B cell (primary cell): Measurements from ENCODE around the gene FNDC11. TPM values are rescaled to one million over a fixed set of nuclear protein-coding genes. Genes with fewer than 3 reads are reported as not detected.

Source experiments
- ATAC-seq: fragments of 200-7000 bp; cut with Tn5 transposase; one replicate; pipeline ENCODE4 v1.10.0; 2021; ENCODE audit warnings: low read depth, mild to moderate bottlenecking, moderate number of reproducible peaks, moderate library complexity
- CTCF ChIA-PET: fragments of 350-600 bp; sonication (Branson Sonifier 250); formaldehyde crosslinking; loops from one replicate; lab custom pipeline; 2021; ENCODE audit warnings: antibody characterized with exemption, inconsistent platforms; lab: Charles Lee
- POLR2A ChIA-PET: fragments of 350-600 bp; sonication (Branson Sonifier 250); formaldehyde crosslinking; loops from one replicate; lab custom pipeline; 2021; ENCODE audit warnings: antibody characterized with exemption; lab: Charles Lee
- DNase-seq: peaks from one replicate; pipeline ENCODE4 v3.0.0; 2013
- H2AFZ ChIP-seq: 2 replicates; pipeline ENCODE4 v1.6.1; 2012; ENCODE audit warnings: mild to moderate bottlenecking, low read depth, low read length; ENCODE audit not compliant: insufficient read depth, poor library complexity, severe bottlenecking
- H3K27ac ChIP-seq, 2 donors: 1 replicate in 1 of 2; 2 replicates in 1 of 2; pipeline ENCODE4 v1.5.1; 2012 to 2013; ENCODE audit warnings: low read length in 2 of 2, mild to moderate bottlenecking in 2 of 2, moderate library complexity in 1 of 2
- H3K27me3 ChIP-seq, 4 experiments: fragments of 200-600 bp in 1 of 4; sonication (generic) in 1 of 4; replicated peaks in 1 of 4; 1 replicate in 2 of 4; 2 replicates in 2 of 4; pipeline versions ENCODE4 v1.6.1 to v1.7.0; 2013 to 2016; ENCODE audit warnings: low read length in 3 of 4, mild to moderate bottlenecking in 2 of 4, mixed read lengths in 1 of 4, moderate library complexity in 1 of 4; ENCODE audit not compliant: insufficient read depth in 4 of 4, control insufficient read depth in 3 of 4; ENCODE audit errors: control extremely low read depth in 1 of 4
- H3K36me3 ChIP-seq, 2 experiments: replicated peaks in 1 of 2; 1 replicate in 1 of 2; 2 replicates in 1 of 2; pipeline versions ENCODE4 v1.6.1 to v1.7.1; 2013; ENCODE audit warnings: low read length in 1 of 2; ENCODE audit not compliant: insufficient read depth in 2 of 2, control insufficient read depth in 1 of 2; ENCODE audit errors: control extremely low read depth in 1 of 2, extremely low read depth in 1 of 2
- H3K4me1 ChIP-seq, 2 donors: fragments of 200-600 bp in 1 of 2; sonication (generic) in 1 of 2; 1 replicate in 1 of 2; 2 replicates in 1 of 2; pipeline versions ENCODE4 v1.5.1 to v1.6.1; 2013 to 2017; ENCODE audit warnings: low read length in 2 of 2; ENCODE audit not compliant: control insufficient read depth in 2 of 2, insufficient read depth in 2 of 2
- H3K4me2 ChIP-seq: replicated peaks from 2 replicates; pipeline ENCODE3; 2012; ENCODE audit warnings: mild to moderate bottlenecking, low read depth, low read length; ENCODE audit not compliant: poor library complexity, severe bottlenecking
- H3K4me3 ChIP-seq, 5 experiments: fragments of 200-600 bp in 1 of 5; sonication (generic) in 1 of 5; 1 replicate in 3 of 5; 2 replicates in 2 of 5; pipeline versions ENCODE4 v1.5.1 to v1.7.0; 2011 to 2016; ENCODE audit warnings: low read length in 4 of 5, mild to moderate bottlenecking in 4 of 5, low read depth in 2 of 5, control low read depth in 1 of 5, moderate library complexity in 1 of 5; ENCODE audit not compliant: insufficient read depth in 1 of 5; ENCODE audit errors: control extremely low read depth in 1 of 5, extremely low read depth in 1 of 5
- H3K79me2 ChIP-seq: fragments of 200-600 bp; sonication (generic); one replicate; pipeline ENCODE4 v1.6.0; 2016; ENCODE audit warnings: low read length; ENCODE audit not compliant: control insufficient read depth, insufficient read depth
- H3K9ac ChIP-seq: fragments of 200-600 bp; sonication (generic); 2 replicates; pipeline ENCODE4 v1.6.1; 2017; ENCODE audit warnings: mild to moderate bottlenecking, low read length, moderate library complexity
- H3K9me3 ChIP-seq, 3 donors: one replicate each; pipeline versions ENCODE4 v1.6.1 to v1.7.1; 2013; ENCODE audit warnings: low read length in 2 of 3; ENCODE audit not compliant: control insufficient read depth in 2 of 3, insufficient read depth in 1 of 3; ENCODE audit errors: control extremely low read depth in 1 of 3
- H4K20me1 ChIP-seq: 2 replicates; pipeline ENCODE4 v1.6.0; 2012; ENCODE audit warnings: mild to moderate bottlenecking, low read length; ENCODE audit not compliant: insufficient read depth, control insufficient read depth, poor library complexity, severe bottlenecking
- H3K27ac Mint-ChIP-seq: one replicate; pipeline ENCODE4 v1.8.0; 2021; ENCODE audit warnings: mixed read lengths
- H3K27me3 Mint-ChIP-seq: one replicate; pipeline ENCODE4 v1.8.0; 2021; ENCODE audit warnings: mixed read lengths
- H3K4me1 Mint-ChIP-seq: one replicate; pipeline ENCODE4 v1.8.0; 2021; ENCODE audit warnings: mixed read lengths
- H3K4me3 Mint-ChIP-seq: one replicate; pipeline ENCODE4 v1.8.0; 2021; ENCODE audit warnings: mixed read lengths
- H3K9me3 Mint-ChIP-seq: one replicate; pipeline ENCODE4 v1.8.0; 2022; ENCODE audit warnings: mixed read lengths; ENCODE audit not compliant: insufficient read depth
- CTCF ChIP-seq: fragments of 200-600 bp; IDR thresholded peaks from one replicate; pipeline ENCODE4 v1.8.0; 2022; ENCODE audit warnings: antibody characterized with exemption, mild to moderate bottlenecking
- EZH2 ChIP-seq: IDR thresholded peaks from 2 replicates; pipeline ENCODE4 v1.6.1; 2012; ENCODE audit warnings: borderline replicate concordance, low read depth, mild to moderate bottlenecking, moderate library complexity, low read length; ENCODE audit not compliant: insufficient read depth, poor library complexity, severe bottlenecking
- WGBS: methylation state at CpG from one replicate; pipeline ENCODE4 v1.1.5; 2013; ENCODE audit warnings: missing lambda C conversion rate; ENCODE audit not compliant: insufficient coverage; 5-methylcytosine and 5-hydroxymethylcytosine counted together
- intact Hi-C: fragments of 100-400 bp; cut with micrococcal nuclease; formaldehyde crosslinking; loops from one replicate; pipeline ENCODE4 v1.10.0; 2022
- polyA plus RNA-seq: library from polyadenylated mRNA; depleted of rRNA; stranded (reverse); fragments of >200 nt; gene quantifications from 2 replicates; pipeline ENCODE4 v1.2.3, GENCODE V29; 2012
- total RNA-seq, 2 donors: library from RNA; stranded (reverse); fragments of 120-200 nt in 1 of 2; gene quantifications; 1 replicate in 1 of 2; 2 replicates in 1 of 2; pipeline versions ENCODE4 v1.2.3 to v1.2.4, GENCODE V29; 2013 to 2022

FNDC11 gene
- total and polyA plus RNA-seq, 2 donors (not counting 1 experiment from before 2014, with no cell fraction given): 3.8 to 34.2 TPM

DNA sequence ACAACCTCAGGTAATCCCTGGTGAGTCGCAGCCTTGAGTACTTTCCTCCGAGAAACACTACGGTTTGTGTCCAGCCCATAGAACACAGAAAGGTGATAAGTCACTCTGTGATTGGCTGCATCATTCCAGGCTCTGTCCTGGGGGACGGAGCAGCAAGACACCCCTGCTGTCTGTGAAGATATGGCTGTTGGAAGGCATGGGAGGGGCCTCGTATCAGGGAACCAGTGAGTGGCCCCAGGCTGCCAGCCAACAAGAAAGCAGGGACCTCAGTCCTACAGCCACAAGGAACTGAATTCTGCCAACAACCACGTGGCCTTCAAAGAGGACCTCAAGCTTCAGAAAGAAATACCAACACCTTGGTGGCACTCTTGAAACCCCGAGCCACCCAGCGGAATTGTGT lies 48.7 kb upstream of the FNDC11 start:
- CTCF ChIA-PET: interaction anchor here (1.0 to 1.5 kb wide), 3 partner anchors 8 to 16 kb away, joined by 3 to 7 read pairs (median 3); partner anchors contain the start of gene PPDPF
- H2AFZ ChIP-seq: no peak overlapping the region
- 86% methylated on average over 7 of the region's 8 CpGs for WGBS
- H3K9me3 Mint-ChIP-seq: peaks cover 2% of the 10 kb centered on the region
- no peaks in the 10 kb centered on the region for H3K4me1 ChIP-seq
- H3K4me1 Mint-ChIP-seq: no peaks in the 10 kb centered on the region
- no peak overlapping the region for H3K9ac ChIP-seq
- intact Hi-C loops: no loop called here
- H3K4me2 ChIP-seq: no peak overlapping the region
- H3K4me3 ChIP-seq: no peak overlapping the region
- no peak for TF ChIP-seq CTCF
- no peak for TF ChIP-seq EZH2
- no peak for DNase-seq
- peaks cover 0 to 24% (median 0%) of the 10 kb centered on the region in 4 experiments for H3K27me3 ChIP-seq
- H3K79me2 ChIP-seq: no peaks in the 10 kb centered on the region
- no peaks in the 10 kb centered on the region for H3K36me3 ChIP-seq
- no peak overlapping the region for H3K4me3 Mint-ChIP-seq
- POLR2A ChIA-PET: no interaction called here
- H4K20me1 ChIP-seq: no peaks in the 10 kb centered on the region
- H3K27me3 Mint-ChIP-seq: peaks cover 35% of the 10 kb centered on the region
- H3K27ac Mint-ChIP-seq: no peak overlapping the region
- peaks cover 0 to 29% (median 0%) of the 10 kb centered on the region in 3 donors for H3K9me3 ChIP-seq
- no peak overlapping the region for H3K27ac ChIP-seq
- ATAC-seq: no peak

DNA sequence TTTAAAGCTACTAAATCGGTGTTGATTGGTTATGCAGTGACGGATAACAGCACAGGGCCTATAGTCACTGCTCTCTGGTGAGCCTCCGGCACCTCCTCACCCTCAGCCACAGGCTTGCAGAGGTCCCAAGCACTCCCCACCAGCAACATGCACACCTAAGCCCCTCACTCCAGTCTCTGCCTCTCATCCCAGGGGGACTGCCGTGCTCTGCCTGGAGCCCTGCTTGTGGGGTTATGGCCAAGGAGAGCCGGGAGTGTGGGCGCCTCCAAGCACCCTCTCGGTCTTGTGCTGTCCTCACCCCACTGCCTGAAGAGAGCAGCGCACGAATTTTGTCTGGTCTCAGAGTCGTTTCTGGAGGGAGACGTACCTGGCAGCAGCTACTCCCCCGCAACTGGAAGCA lies 48.2 kb upstream of the FNDC11 start:
- Histone ChIP-seq H3K9me3 (peaks cover 0 to 28% (median 0%) of the 10 kb centered on the region in 3 donors), H3K9ac (no peak overlapping the region), H3K27me3 (peaks cover 0 to 24% (median 0%) of the 10 kb centered on the region in 4 experiments), H3K4me2 (no peak overlapping the region), H3K4me3 (no peak overlapping the region), H3K79me2 (no peaks in the 10 kb centered on the region), H3K36me3 (no peaks in the 10 kb centered on the region), H3K27ac (no peak overlapping the region), H4K20me1 (no peaks in the 10 kb centered on the region), H3K4me1 (no peaks in the 10 kb centered on the region), H2AFZ (no peak overlapping the region)
- CTCF ChIA-PET: interaction anchor here (1.0 to 1.5 kb wide), 2 partner anchors 9 to 15 kb away, joined by 3 to 7 read pairs; partner anchors contain the start of gene PPDPF
- whole genome bisulfite sequencing: 75% methylated on average over 7 of the region's 12 CpGs
- intact Hi-C loops: no loop called here
- no peak for DNase-seq
- Mint-ChIP-seq H3K4me1 (no peaks in the 10 kb centered on the region), H3K27ac (no peak overlapping the region), H3K9me3 (peaks cover 2% of the 10 kb centered on the region), H3K4me3 (no peak overlapping the region), H3K27me3 (peaks cover 40% of the 10 kb centered on the region)
- TF ChIP-seq CTCF: no peak
- POLR2A ChIA-PET: no interaction called here
- ATAC-seq: no peak
